GM12878 (cell line): Measurements from ENCODE around the gene ITPR2. TPM values are rescaled to one million over a fixed set of nuclear protein-coding genes. Genes with fewer than 3 reads are reported as not detected.

Source experiments
- BMI1 ChIP-seq: fragments of 450-650 bp; IDR thresholded peaks from 2 replicates; pipeline ENCODE4 v1.6.1; 2016; ENCODE audit warnings: mild to moderate bottlenecking, moderate library complexity, borderline replicate concordance
- FOXM1 ChIP-seq: IDR thresholded peaks from 2 replicates; pipeline ENCODE4 v1.6.1; 2012; ENCODE audit warnings: low read depth, mild to moderate bottlenecking, inconsistent platforms, low read length, moderate library complexity
- IKZF1 ChIP-seq: fragments of 450-650 bp; conservative IDR thresholded peaks from 2 replicates; pipeline ENCODE4 v1.6.1; 2017; ENCODE audit warnings: antibody characterized with exemption, mild to moderate bottlenecking
- KAT2A ChIP-seq: conservative IDR thresholded peaks from 2 replicates; pipeline ENCODE4 v1.6.1; 2011; ENCODE audit warnings: low read depth, low read length; ENCODE audit not compliant: control insufficient read depth
- NFXL1 ChIP-seq: fragments of 450-650 bp; IDR thresholded peaks from 2 replicates; pipeline ENCODE4 v1.6.1; 2017; ENCODE audit warnings: antibody characterized with exemption, mild to moderate bottlenecking, borderline replicate concordance
- PAX8 ChIP-seq: fragments of 450-650 bp; IDR thresholded peaks from 2 replicates; pipeline ENCODE4 v1.6.1; 2017; ENCODE audit warnings: mild to moderate bottlenecking, moderate library complexity
- RBBP5 ChIP-seq: fragments of 200-600 bp; sonication (generic); conservative IDR thresholded peaks from 2 replicates; pipeline ENCODE4 v1.6.1; 2016
- STAT1 ChIP-seq: fragments of 450-650 bp; conservative IDR thresholded peaks from 2 replicates; pipeline ENCODE4 v1.6.1; 2014; ENCODE audit warnings: antibody characterized with exemption, mild to moderate bottlenecking
- TCF12 ChIP-seq: IDR thresholded peaks from 2 replicates; pipeline ENCODE4 v1.6.1; 2011; ENCODE audit warnings: low read depth, mild to moderate bottlenecking, low read length
- WRNIP1 ChIP-seq: IDR thresholded peaks from 2 replicates; pipeline ENCODE4 v1.6.1; 2011; ENCODE audit warnings: low read depth, low read length, improper control_type of control experiment, borderline replicate concordance
- YY1 ChIP-seq: IDR thresholded peaks from 2 replicates; pipeline ENCODE4 v1.6.1; 2011; ENCODE audit warnings: low read depth, mild to moderate bottlenecking, low read length
- ZBED1 ChIP-seq: IDR thresholded peaks from 2 replicates; pipeline ENCODE4 v1.6.1; 2016; ENCODE audit warnings: borderline replicate concordance
- polyA plus RNA-seq, 11 experiments: library from polyadenylated mRNA; depleted of rRNA in 4 of 11; unstranded in 6 of 11; stranded (reverse) in 5 of 11; fragments of >200 nt; fragmentation: Nextera tagmentation in 4 of 11; fragmentation: Illumina TruSeq in 1 of 11; extraction: Ambion mirVana in 4 of 11; extraction: Trizol in 1 of 11; gene quantifications; 1 replicate in 1 of 11; 2 replicates in 10 of 11; pipeline versions ENCODE4 v1.2.1 to v1.2.3, GENCODE V29; 2011 to 2016; ENCODE audit warnings: inconsistent platforms in 2 of 11, missing spikeins in 2 of 11, low read depth in 1 of 11
- total RNA-seq, 4 experiments: library from RNA; depleted of rRNA in 3 of 4; stranded (reverse); fragments of >200 nt in 3 of 4; fragmentation: Illumina TruSeq in 1 of 4; extraction: Trizol in 1 of 4; gene quantifications; 2 replicates each; pipeline versions ENCODE4 v1.2.1 to v1.2.3, GENCODE V29; 2013 to 2021
- TF ChIP-seq, protein P1 (sequence below): IDR thresholded peaks from 2 replicates; pipeline ENCODE4 v1.6.1; 2011; ENCODE audit warnings: low read depth, low read length, improper control_type of control experiment, borderline replicate concordance
- TF ChIP-seq, protein P2 (sequence below), 3 experiments: IDR thresholded peaks in 2 of 3; conservative IDR thresholded peaks in 1 of 3; 2 replicates each; pipeline ENCODE4 v1.5.1; 2011; ENCODE audit warnings: low read depth in 3 of 3, low read length in 3 of 3, mild to moderate bottlenecking in 3 of 3, control low read depth in 2 of 3, moderate library complexity in 2 of 3, inconsistent platforms in 1 of 3, mixed read lengths in 1 of 3; ENCODE audit not compliant: control insufficient read depth in 2 of 3, insufficient read depth in 1 of 3; ENCODE audit errors: extremely low read depth in 1 of 3
- TF ChIP-seq, protein P3 (sequence below): fragments of 450-650 bp; IDR thresholded peaks from 2 replicates; pipeline ENCODE4 v1.6.1; 2017; ENCODE audit warnings: mild to moderate bottlenecking
- TF ChIP-seq, protein P4 (sequence below): fragments of 450-650 bp; formaldehyde crosslinking; IDR thresholded peaks from 2 replicates; pipeline ENCODE4 v1.4.0; 2020; ENCODE audit warnings: mild to moderate bottlenecking, moderate library complexity
- TF ChIP-seq, protein P5 (sequence below): fragments of 150-350 bp; IDR thresholded peaks from 2 replicates; pipeline ENCODE4 v1.6.1; 2014; ENCODE audit warnings: mild to moderate bottlenecking, low read depth, low read length
- TF ChIP-seq, protein P6 (sequence below): IDR thresholded peaks from 2 replicates; pipeline ENCODE4 v1.6.1; 2011; ENCODE audit warnings: borderline replicate concordance, low read depth, mild to moderate bottlenecking, moderate library complexity, mixed read lengths, low read length; ENCODE audit not compliant: insufficient read depth; ENCODE audit errors: extremely low read length

Gene ITPR2
- total and polyA plus RNA-seq, 10 of the 15 experiments (the other 5 are each of a cell fraction or from before 2014, with no cell fraction given): 7.5 to 76.2 (median 47.1) TPM

DNA sequence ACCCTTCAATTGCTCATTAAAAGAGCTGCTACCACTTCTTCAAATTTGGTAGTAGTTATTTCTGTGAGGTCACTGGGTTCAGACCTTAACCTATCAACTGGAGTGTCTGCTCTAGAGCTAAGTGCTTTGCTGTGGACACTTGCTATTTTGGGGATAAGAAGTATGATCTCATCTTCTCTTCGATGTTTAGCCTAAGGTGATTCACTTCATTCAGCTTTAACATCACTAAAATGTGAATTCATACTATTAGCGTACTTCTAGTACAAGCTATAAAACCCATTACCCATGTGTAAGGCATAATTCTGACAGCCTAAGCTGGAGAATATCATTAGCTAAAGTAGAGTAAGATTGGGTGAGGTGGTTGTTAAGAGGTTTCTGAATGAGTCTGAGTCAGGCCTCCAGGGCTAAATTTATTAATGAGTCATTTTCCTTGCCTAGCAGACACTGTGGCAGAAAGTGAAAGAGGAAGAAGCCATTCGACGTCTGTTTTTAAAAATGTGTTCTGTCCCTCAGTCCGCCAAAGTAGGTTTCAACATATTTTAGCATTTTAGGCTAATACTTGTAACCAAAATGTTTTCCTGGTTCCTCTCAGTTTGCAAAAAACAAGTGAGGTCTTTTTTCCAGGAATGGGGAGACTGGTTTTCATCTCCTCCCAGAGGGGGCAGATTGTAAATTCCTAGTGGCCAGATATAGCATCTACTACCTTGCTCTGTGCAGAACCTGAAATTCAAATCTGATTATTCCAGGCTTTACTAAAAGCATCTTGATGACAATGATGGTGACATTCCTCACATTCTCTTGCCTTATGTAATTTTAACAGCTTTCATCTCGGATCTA, 534.0 kb downstream of the ITPR2 start (continued):
- TF ChIP-seq, protein P1, sequence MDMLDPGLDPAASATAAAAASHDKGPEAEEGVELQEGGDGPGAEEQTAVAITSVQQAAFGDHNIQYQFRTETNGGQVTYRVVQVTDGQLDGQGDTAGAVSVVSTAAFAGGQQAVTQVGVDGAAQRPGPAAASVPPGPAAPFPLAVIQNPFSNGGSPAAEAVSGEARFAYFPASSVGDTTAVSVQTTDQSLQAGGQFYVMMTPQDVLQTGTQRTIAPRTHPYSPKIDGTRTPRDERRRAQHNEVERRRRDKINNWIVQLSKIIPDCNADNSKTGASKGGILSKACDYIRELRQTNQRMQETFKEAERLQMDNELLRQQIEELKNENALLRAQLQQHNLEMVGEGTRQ: no peak
- TF ChIP-seq, protein P2, sequence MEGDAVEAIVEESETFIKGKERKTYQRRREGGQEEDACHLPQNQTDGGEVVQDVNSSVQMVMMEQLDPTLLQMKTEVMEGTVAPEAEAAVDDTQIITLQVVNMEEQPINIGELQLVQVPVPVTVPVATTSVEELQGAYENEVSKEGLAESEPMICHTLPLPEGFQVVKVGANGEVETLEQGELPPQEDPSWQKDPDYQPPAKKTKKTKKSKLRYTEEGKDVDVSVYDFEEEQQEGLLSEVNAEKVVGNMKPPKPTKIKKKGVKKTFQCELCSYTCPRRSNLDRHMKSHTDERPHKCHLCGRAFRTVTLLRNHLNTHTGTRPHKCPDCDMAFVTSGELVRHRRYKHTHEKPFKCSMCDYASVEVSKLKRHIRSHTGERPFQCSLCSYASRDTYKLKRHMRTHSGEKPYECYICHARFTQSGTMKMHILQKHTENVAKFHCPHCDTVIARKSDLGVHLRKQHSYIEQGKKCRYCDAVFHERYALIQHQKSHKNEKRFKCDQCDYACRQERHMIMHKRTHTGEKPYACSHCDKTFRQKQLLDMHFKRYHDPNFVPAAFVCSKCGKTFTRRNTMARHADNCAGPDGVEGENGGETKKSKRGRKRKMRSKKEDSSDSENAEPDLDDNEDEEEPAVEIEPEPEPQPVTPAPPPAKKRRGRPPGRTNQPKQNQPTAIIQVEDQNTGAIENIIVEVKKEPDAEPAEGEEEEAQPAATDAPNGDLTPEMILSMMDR (IDR thresholded peaks at IDR 0.05 in 2 of 3, conservative IDR thresholded peaks at IDR 0.05 in 1 of 3; ENCODE audit: control insufficient read depth in 2 of 3, extremely low read depth in 1 of 3, insufficient read depth in 1 of 3, low read depth in 3 of 3, low read length in 3 of 3): no peak
- TF ChIP-seq, protein P3, sequence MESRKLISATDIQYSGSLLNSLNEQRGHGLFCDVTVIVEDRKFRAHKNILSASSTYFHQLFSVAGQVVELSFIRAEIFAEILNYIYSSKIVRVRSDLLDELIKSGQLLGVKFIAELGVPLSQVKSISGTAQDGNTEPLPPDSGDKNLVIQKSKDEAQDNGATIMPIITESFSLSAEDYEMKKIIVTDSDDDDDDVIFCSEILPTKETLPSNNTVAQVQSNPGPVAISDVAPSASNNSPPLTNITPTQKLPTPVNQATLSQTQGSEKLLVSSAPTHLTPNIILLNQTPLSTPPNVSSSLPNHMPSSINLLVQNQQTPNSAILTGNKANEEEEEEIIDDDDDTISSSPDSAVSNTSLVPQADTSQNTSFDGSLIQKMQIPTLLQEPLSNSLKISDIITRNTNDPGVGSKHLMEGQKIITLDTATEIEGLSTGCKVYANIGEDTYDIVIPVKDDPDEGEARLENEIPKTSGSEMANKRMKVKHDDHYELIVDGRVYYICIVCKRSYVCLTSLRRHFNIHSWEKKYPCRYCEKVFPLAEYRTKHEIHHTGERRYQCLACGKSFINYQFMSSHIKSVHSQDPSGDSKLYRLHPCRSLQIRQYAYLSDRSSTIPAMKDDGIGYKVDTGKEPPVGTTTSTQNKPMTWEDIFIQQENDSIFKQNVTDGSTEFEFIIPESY: no peak; the same call in 1 of the 2 replicates
- TF ChIP-seq WRNIP1: no peak
- TF ChIP-seq FOXM1: peak; percentile 90
- 0 out of 2 replicates have a peak, but pooled peaks have one; percentile 55 for TF ChIP-seq STAT1
- peak; percentile 71; the same call in 1 of the 2 replicates for TF ChIP-seq TCF12
- TF ChIP-seq, protein P4, sequence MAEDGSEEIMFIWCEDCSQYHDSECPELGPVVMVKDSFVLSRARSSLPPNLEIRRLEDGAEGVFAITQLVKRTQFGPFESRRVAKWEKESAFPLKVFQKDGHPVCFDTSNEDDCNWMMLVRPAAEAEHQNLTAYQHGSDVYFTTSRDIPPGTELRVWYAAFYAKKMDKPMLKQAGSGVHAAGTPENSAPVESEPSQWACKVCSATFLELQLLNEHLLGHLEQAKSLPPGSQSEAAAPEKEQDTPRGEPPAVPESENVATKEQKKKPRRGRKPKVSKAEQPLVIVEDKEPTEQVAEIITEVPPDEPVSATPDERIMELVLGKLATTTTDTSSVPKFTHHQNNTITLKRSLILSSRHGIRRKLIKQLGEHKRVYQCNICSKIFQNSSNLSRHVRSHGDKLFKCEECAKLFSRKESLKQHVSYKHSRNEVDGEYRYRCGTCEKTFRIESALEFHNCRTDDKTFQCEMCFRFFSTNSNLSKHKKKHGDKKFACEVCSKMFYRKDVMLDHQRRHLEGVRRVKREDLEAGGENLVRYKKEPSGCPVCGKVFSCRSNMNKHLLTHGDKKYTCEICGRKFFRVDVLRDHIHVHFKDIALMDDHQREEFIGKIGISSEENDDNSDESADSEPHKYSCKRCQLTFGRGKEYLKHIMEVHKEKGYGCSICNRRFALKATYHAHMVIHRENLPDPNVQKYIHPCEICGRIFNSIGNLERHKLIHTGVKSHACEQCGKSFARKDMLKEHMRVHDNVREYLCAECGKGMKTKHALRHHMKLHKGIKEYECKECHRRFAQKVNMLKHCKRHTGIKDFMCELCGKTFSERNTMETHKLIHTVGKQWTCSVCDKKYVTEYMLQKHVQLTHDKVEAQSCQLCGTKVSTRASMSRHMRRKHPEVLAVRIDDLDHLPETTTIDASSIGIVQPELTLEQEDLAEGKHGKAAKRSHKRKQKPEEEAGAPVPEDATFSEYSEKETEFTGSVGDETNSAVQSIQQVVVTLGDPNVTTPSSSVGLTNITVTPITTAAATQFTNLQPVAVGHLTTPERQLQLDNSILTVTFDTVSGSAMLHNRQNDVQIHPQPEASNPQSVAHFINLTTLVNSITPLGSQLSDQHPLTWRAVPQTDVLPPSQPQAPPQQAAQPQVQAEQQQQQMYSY (CRISPR knock-in tag): no peak
- TF ChIP-seq, protein P5, sequence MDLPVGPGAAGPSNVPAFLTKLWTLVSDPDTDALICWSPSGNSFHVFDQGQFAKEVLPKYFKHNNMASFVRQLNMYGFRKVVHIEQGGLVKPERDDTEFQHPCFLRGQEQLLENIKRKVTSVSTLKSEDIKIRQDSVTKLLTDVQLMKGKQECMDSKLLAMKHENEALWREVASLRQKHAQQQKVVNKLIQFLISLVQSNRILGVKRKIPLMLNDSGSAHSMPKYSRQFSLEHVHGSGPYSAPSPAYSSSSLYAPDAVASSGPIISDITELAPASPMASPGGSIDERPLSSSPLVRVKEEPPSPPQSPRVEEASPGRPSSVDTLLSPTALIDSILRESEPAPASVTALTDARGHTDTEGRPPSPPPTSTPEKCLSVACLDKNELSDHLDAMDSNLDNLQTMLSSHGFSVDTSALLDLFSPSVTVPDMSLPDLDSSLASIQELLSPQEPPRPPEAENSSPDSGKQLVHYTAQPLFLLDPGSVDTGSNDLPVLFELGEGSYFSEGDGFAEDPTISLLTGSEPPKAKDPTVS: no peak
- no peak for TF ChIP-seq YY1
- no peak for TF ChIP-seq KAT2A
- TF ChIP-seq NFXL1: no peak
- no peak for TF ChIP-seq RBBP5
- 0 out of 2 replicates have a peak, but pooled peaks have one; percentile 66 for TF ChIP-seq ZBED1
- TF ChIP-seq PAX8: no peak
- peak; percentile 95 for TF ChIP-seq IKZF1
- peak; percentile 82; the same call in 1 of the 2 replicates for TF ChIP-seq BMI1
- TF ChIP-seq, protein P6, sequence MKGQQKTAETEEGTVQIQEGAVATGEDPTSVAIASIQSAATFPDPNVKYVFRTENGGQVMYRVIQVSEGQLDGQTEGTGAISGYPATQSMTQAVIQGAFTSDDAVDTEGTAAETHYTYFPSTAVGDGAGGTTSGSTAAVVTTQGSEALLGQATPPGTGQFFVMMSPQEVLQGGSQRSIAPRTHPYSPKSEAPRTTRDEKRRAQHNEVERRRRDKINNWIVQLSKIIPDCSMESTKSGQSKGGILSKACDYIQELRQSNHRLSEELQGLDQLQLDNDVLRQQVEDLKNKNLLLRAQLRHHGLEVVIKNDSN: no peak
